Activated CD8-positive, alpha-beta memory T cell treated with anti-CD3 and anti-CD28 coated beads, Interleukin-2, amount 50 U/mL, for 48 hours (primary cell): Measurements from ENCODE around the gene HNRNPUL1.
"Not testable (repeated sequence)": the region's sequence is repeated elsewhere in the genome, so short reads cannot be mapped to it uniquely, and the experiment has no call there.

Experiments used
- DNase-seq: peaks from one replicate; pipeline ENCODE4 v3.0.0-alpha.2; 2020

Gene HNRNPUL1

DNA sequence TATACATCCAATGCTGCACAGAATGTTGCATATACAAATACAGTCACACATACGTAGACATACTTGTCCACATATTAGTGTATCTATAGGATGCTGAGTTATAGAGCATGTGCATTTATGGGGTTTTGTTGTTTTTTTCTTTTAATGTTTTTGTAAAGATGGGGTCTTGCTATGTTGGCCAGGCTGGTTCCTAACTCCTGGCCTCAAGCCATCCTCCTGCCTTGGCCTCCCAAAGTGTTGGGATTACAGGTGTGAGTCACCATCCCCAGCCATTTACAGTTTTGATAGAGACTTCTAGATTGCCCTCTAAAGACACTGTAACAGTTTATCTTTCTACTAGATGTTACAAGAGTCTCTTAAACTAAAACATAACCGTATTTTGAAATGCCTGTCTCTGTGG, 14.3 kb downstream of the HNRNPUL1 start:
- no peak for DNase-seq

DNA sequence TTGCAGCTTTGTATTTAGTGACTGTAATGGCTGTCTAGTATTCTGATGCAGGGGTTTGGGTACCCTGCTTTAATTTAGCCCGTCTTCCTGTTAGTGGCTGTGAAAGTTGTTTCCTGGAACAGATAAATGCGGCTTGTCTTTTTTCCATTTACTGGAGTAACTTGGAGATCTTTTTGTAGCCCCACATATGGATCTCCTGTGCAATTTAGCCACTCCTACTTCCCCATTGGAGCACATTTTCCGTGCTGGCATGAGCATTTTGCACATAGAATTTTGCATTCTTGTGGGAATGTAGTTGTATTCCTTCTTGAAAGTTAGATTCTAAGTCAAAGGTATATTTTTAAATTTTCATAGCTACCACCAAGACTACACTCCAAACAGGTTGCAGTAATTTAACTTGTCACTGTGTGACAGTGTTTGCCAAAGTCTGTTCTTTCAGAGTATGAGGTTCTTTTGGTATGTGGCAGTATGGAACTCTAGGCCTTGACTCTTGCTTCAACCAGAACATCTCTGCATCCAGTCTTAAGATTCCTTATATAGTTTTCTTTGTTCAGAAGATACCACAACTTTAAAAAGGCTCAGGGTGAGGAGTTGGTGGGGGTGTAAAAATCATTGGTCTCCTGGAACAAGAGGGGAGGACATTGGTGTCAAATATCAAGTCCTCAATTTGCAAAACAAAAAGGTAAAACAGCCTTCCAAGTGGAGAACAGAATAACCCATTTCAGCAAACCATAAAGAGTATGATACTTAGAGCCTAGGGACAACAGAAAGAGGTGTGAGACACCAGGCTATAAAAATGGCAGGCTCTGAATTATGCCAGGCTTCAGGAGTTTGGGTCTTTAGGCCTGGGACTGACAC, 24.7 kb downstream of the HNRNPUL1 start:
- no peak for DNase-seq

DNA sequence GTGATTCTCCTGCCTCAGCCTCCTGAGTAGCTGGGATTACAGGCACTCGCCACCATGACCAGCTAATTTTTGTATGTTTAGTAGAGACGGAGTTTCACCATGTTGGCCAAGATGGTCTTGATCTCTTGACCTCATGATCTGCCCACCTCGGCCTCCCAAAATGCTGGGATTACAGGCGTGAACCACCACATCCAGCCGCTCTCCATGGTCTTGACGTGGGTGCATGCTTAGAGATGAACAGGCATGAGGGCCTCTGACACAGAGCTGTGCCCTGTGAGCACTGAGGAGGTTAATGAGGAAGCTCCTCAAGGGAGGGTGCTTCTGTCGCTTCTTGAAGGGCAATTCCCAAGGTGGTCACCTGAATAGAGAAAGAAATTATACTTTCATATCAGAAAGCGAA, 25.6 kb downstream of the HNRNPUL1 start:
- not testable (repeated sequence) for DNase-seq

DNA sequence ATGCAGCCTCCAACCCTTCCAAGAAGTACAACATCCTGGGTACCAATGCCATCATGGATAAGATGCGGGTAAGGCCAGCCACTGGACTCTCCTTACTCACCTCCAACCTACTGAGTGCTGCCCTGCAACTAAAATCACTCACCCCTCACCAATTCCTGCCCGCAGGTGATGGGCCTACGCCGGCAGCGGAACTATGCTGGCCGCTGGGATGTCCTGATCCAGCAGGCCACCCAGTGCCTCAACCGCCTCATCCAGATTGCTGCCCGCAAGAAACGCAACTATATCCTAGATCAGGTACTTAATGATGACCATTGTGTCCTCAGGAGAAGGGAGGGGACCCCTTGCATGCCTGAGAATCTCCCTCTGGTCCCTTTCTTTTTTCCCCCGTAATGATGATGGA, 30.2 kb downstream of the HNRNPUL1 start:
- DNase-seq: no peak

GRCh38 chr19:41295499-41295898, 31.3 kb downstream of the HNRNPUL1 start:
- DNase-seq: no peak

- DNase-seq: no peak
Measured at GRCh38 chr19:41296433-41296871, 32.3 kb downstream of the HNRNPUL1 start.

- DNase-seq: no peak
Measured at GRCh38 chr19:41297628-41298347, 33.6 kb downstream of the HNRNPUL1 start.

GRCh38 chr19:41298348-41298964, 34.3 kb downstream of the HNRNPUL1 start:
- DNase-seq: no peak

DNA sequence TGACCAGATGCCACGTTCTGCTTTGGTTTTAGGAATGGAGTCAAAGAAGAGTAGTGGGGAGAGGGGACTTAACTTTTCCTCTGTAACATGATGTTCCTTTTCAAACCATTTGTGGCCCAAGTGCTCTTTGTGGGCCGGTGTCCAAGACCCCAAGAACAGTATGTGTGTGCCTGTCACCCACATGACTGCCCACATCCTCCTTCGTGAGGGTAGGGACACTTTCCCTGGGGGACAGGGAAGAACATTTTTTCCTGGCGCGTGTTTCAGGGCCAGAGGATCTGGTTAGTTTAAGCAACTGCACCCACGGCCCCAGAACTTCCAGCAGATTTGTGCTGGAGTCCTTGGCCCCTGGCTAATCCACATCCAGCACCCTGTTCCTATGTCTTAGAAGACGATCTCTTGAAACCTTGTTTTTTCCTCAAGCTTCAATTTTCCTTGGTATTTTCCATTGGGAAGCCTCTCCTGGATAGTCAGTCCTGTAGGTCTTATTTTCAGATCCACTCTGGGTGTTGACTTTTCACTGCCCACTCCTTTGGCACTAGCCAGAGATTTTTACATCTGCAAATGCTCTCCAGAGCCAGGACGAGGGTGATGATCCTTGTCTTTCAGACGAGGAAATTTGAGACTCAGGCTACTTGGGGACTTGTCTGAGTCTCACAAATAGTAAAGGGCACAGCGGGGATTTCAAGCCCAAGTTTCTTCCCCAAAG, 35.0 kb downstream of the HNRNPUL1 start:
- DNase-seq: no peak

- no peak for DNase-seq
Measured at GRCh38 chr19:41299755-41300089, 35.5 kb downstream of the HNRNPUL1 start.

GRCh38 chr19:41300555-41300954, 36.4 kb downstream of the HNRNPUL1 start:
- DNase-seq: no peak

DNA sequence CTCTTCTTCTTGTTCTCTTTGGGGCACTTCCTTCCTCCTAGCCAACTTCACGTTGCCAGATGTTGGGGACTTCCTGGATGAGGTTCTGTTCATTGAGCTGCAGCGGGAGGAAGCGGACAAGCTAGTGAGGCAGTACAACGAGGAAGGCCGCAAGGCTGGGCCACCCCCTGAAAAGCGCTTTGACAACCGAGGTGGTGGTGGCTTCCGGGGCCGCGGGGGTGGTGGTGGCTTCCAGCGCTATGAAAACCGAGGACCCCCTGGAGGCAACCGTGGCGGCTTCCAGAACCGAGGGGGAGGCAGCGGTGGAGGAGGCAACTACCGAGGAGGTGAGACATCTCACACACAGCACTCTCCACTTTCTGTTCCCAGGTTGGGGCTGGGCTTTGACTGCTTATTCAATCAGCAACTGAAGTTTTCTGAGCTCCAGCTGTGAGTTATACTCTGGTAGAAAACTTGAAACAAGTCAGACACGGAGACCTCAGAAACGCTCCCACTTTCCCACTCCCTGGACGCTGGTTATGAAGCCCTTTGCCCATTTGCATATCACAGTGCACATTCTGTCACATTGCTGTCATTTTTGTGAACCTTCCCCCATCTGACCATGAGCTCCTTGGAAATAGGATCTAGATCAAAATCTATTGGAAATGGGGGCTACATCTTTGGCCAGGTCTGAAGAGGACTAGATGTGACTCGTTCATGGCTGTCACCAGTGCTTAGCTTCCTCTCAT, 38.6 kb downstream of the HNRNPUL1 start:
- peak; percentile 87 for DNase-seq

GRCh38 chr19:41303954-41304353, 39.8 kb downstream of the HNRNPUL1 start:
- DNase-seq: no peak

- no peak for DNase-seq
Measured at GRCh38 chr19:41304706-41305483, 40.7 kb downstream of the HNRNPUL1 start.

GRCh38 chr19:41305927-41306793, 42.0 kb downstream of the HNRNPUL1 start:
- DNase-seq: no peak

GRCh38 chr19:41307090-41307875, 43.1 kb downstream of the HNRNPUL1 start:
- no peak for DNase-seq

GRCh38 chr19:41307954-41308449, 43.8 kb downstream of the HNRNPUL1 start:
- DNase-seq: no peak

DNA sequence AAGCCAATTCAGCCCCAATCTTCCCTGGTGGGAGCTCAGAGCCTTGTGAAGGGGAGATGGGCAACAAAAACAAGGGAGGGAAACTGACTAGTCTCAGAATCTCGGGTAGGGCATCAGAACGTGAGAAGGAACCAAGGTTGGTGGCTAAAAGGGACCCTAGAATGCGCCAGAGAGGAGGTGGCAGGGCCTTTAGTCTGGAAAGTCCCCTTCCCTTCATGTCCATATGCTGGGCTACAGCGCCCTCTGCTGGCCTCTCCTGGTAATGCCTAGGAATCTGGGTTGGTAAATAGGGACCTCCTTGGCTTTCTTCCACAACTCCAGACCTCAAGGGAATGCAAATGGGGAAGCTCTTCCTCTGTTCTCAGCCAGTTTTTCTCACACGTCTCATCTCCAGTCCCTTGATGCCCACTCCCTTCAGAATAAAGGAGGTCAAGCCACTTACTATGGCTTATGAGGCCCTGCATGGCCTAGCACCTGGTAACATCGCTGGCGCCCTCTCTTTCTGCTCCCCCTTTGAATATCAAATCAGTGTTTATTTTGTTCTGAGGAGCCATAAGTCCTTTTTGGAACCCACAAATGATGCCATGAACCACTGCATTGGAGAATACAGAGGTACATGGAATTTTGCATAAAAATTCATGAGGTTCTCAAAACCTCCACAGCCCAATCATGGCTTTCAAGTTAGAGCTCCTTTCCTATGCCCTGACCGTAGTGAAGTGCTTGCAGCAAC, 44.4 kb downstream of the HNRNPUL1 start:
- DNase-seq: peak; percentile 100
